Activated T-cell treated with anti-CD3 and anti-CD28 coated beads, Interleukin-2, amount 50 U/mL, for 72 hours (primary cell): ENCODE results near the gene HOXA10. TPM values are rescaled to one million over a fixed set of nuclear protein-coding genes. Genes with fewer than 3 reads are reported as not detected.
A peak's percentile ranks its signal among the peaks of the same experiment; 100 is the strongest.

Source experiments
- ATAC-seq, 2 donors: fragments of 150-1000 bp; cut with Tn5 transposase; replicated peaks in 1 of 2; 2 replicates each; pipeline ENCODE4 v1.10.0; 2021; ENCODE audit warnings: moderate library complexity in 2 of 2, mild to moderate bottlenecking in 1 of 2
- DNase-seq, 2 donors: peaks; one replicate each; pipeline ENCODE4 v3.0.0; 2021 to 2022; ENCODE audit warnings: mixed read lengths in 1 of 2
- H3K27ac Mint-ChIP-seq: one replicate; pipeline ENCODE4 v1.8.0; 2022; ENCODE audit warnings: mild to moderate bottlenecking, moderate library complexity, mixed read lengths
- H3K27me3 Mint-ChIP-seq: one replicate; pipeline ENCODE4 v1.8.0; 2022; ENCODE audit warnings: low read depth, mixed read lengths
- H3K36me3 Mint-ChIP-seq, 2 donors: one replicate each; pipeline ENCODE4 v1.8.0; 2022; ENCODE audit warnings: mixed read lengths in 2 of 2, mild to moderate bottlenecking in 1 of 2; ENCODE audit not compliant: insufficient read depth in 2 of 2
- H3K4me1 Mint-ChIP-seq: one replicate; pipeline ENCODE4 v1.8.0; 2022; ENCODE audit warnings: low read depth, mixed read lengths
- H3K4me3 Mint-ChIP-seq, 2 donors: one replicate each; pipeline ENCODE4 v1.8.0; 2022; ENCODE audit warnings: mild to moderate bottlenecking in 2 of 2, mixed read lengths in 2 of 2, moderate library complexity in 2 of 2
- H3K9me3 Mint-ChIP-seq, 2 donors: one replicate each; pipeline ENCODE4 v1.8.0; 2022; ENCODE audit warnings: mixed read lengths in 2 of 2
- total RNA-seq, 2 donors: library from RNA; stranded (reverse); gene quantifications; one replicate each; pipeline ENCODE4 v1.2.3, GENCODE V29; 2022

Gene HOXA10
- total RNA-seq, 2 donors from 2014 or later, result 0.19 to 0.26 TPM

- Mint-ChIP-seq H3K9me3 (no peaks in the 10 kb centered on the region), H3K4me3 (peak overlapping the region; percentile 41 to 75), H3K36me3 (no peaks in the 10 kb centered on the region), H3K27ac (no peak overlapping the region), H3K27me3 (peaks cover 87% of the 10 kb centered on the region), H3K4me1 (peaks cover 39% of the 10 kb centered on the region)
- DNase-seq (no peak), ATAC-seq (peak; percentile 32 to 44)
These were observed 26.9 kb upstream of the HOXA10 start for GRCh38 chr7:27200761-27201579.

GRCh38 chr7:27199849-27200760 lies 26.0 kb upstream of the HOXA10 start, which contains the start of gene HOXA13:
Gene HOXA13, minus strand, starts transcription at chr7:27200091. Its CDS starts 14 bp downstream, at chr7:27200077.
- DNase-seq, result no peak
- no peaks in the 10 kb centered on the region for H3K36me3 Mint-ChIP-seq
- H3K27me3 Mint-ChIP-seq, result peaks cover 86% of the 10 kb centered on the region
- peaks cover 31% of the 10 kb centered on the region for H3K4me1 Mint-ChIP-seq
- ATAC-seq, result peak; percentile 63 to 77
- peak within 1 kb of the TSS; percentile 75 to 87 for H3K4me3 Mint-ChIP-seq
- H3K27ac Mint-ChIP-seq, result no peak within 1 kb of the TSS
- H3K9me3 Mint-ChIP-seq, result no peaks in the 10 kb centered on the region

- DNase-seq (no peak), ATAC-seq (peak in 1 of 2 donors; percentile 18)
- H3K36me3 Mint-ChIP-seq, result no peaks in the 10 kb centered on the region
- H3K4me1 Mint-ChIP-seq, result peaks cover 34% of the 10 kb centered on the region
- peak overlapping the region; percentile 81 for H3K27ac Mint-ChIP-seq
- peaks cover 86% of the 10 kb centered on the region for H3K27me3 Mint-ChIP-seq
- no peaks in the 10 kb centered on the region for H3K9me3 Mint-ChIP-seq
- H3K4me3 Mint-ChIP-seq, result peak overlapping the region; percentile 58 to 74
These were observed 25.0 kb upstream of the HOXA10 start for GRCh38 chr7:27198871-27199801.

- Mint-ChIP-seq H3K4me3 (peak overlapping the region in 1 of 2 donors; percentile 28), H3K9me3 (no peaks in the 10 kb centered on the region), H3K27ac (no peak overlapping the region), H3K27me3 (peaks cover 87% of the 10 kb centered on the region), H3K36me3 (no peaks in the 10 kb centered on the region), H3K4me1 (peaks cover 42% of the 10 kb centered on the region)
- ATAC-seq, result no peak
- DNase-seq, result no peak
These were observed 24.2 kb upstream of the HOXA10 start for GRCh38 chr7:27198138-27198841.

GRCh38 chr7:27197137-27198042 lies 23.3 kb upstream of the HOXA10 start:
- no peak for ATAC-seq
- Mint-ChIP-seq H3K4me1 (peaks cover 44% of the 10 kb centered on the region), H3K4me3 (no peak overlapping the region), H3K27me3 (peaks cover 81% of the 10 kb centered on the region), H3K36me3 (no peaks in the 10 kb centered on the region), H3K27ac (peak overlapping the region; percentile 1), H3K9me3 (no peaks in the 10 kb centered on the region)
- no peak for DNase-seq

- Mint-ChIP-seq H3K4me3 (no peak overlapping the region), H3K4me1 (peaks cover 35% of the 10 kb centered on the region), H3K9me3 (no peaks in the 10 kb centered on the region), H3K27me3 (peaks cover 80% of the 10 kb centered on the region), H3K36me3 (no peaks in the 10 kb centered on the region), H3K27ac (peak overlapping the region; percentile 85)
- peak; percentile 85 for DNase-seq
- ATAC-seq, result peak; percentile 43 to 49
These were observed 22.2 kb upstream of the HOXA10 start for GRCh38 chr7:27196287-27196767.

- H3K4me3 Mint-ChIP-seq, result no peak overlapping the region
These were observed 20.7 kb upstream of the HOXA10 start for GRCh38 chr7:27194686-27195379.

GRCh38 chr7:27194002-27194352 lies 19.9 kb upstream of the HOXA10 start:
- Mint-ChIP-seq H3K4me3 (peak overlapping the region; percentile 42 to 51), H3K4me1 (peaks cover 32% of the 10 kb centered on the region), H3K27me3 (peaks cover 92% of the 10 kb centered on the region), H3K36me3 (no peaks in the 10 kb centered on the region), H3K9me3 (no peaks in the 10 kb centered on the region), H3K27ac (no peak overlapping the region)
- no peak for DNase-seq
- no peak for ATAC-seq

More at GRCh38 chr7:27194686-27195379, 20.7 kb upstream of the HOXA10 start:
- Mint-ChIP-seq H3K36me3 (no peaks in the 10 kb centered on the region), H3K9me3 (no peaks in the 10 kb centered on the region), H3K27ac (no peak overlapping the region), H3K27me3 (peaks cover 85% of the 10 kb centered on the region), H3K4me1 (peaks cover 29% of the 10 kb centered on the region)
- DNase-seq (no peak), ATAC-seq (no peak)

GRCh38 chr7:27193335-27194001 lies 19.3 kb upstream of the HOXA10 start:
- Mint-ChIP-seq H3K4me1 (peaks cover 34% of the 10 kb centered on the region), H3K36me3 (no peaks in the 10 kb centered on the region), H3K27me3 (peaks cover 92% of the 10 kb centered on the region), H3K27ac (no peak overlapping the region), H3K9me3 (no peaks in the 10 kb centered on the region), H3K4me3 (peak overlapping the region; percentile 42 to 51)
- ATAC-seq (no peak), DNase-seq (no peak)

- Mint-ChIP-seq H3K9me3 (no peaks in the 10 kb centered on the region), H3K36me3 (no peaks in the 10 kb centered on the region), H3K4me3 (peak overlapping the region; percentile 73 to 75), H3K27me3 (peaks cover 92% of the 10 kb centered on the region), H3K4me1 (peaks cover 36% of the 10 kb centered on the region), H3K27ac (no peak overlapping the region)
- DNase-seq (no peak), ATAC-seq (peak; percentile 51 to 58)
These were observed 18.6 kb upstream of the HOXA10 start for GRCh38 chr7:27192546-27193334.
